Spleen (tissue), 11 donors: Measurements from ENCODE around the gene TMEM94. TPM values are rescaled to one million over a fixed set of nuclear protein-coding genes. Genes with fewer than 3 reads are reported as not detected.

Experiments
- DNase-seq: peaks from one replicate; pipeline ENCODE4 v3.0.0-alpha.2; 2020
- H3K27ac ChIP-seq, 8 donors: fragments of 200-600 bp; sonication (generic) in 7 of 8; 1 replicate in 4 of 8; 2 replicates in 4 of 8; pipeline versions ENCODE4 v1.5.0 to v1.8.0; 2016 to 2021; ENCODE audit warnings: inconsistent platforms in 4 of 8, mild to moderate bottlenecking in 4 of 8, moderate library complexity in 1 of 8
- H3K27me3 ChIP-seq, 7 donors: fragments of 200-600 bp; sonication (generic) in 6 of 7; replicated peaks in 1 of 7; 1 replicate in 4 of 7; 2 replicates in 3 of 7; pipeline versions ENCODE4 v1.5.0 to v1.8.0; 2016 to 2021; ENCODE audit warnings: inconsistent platforms in 3 of 7, mild to moderate bottlenecking in 1 of 7
- H3K36me3 ChIP-seq, 6 donors: fragments of 200-600 bp; sonication (generic) in 5 of 6; 1 replicate in 4 of 6; 2 replicates in 2 of 6; pipeline versions ENCODE4 v1.5.0 to v1.8.0; 2016 to 2021; ENCODE audit warnings: inconsistent platforms in 2 of 6
- H3K4me1 ChIP-seq, 6 donors: fragments of 200-600 bp; sonication (generic) in 5 of 6; 1 replicate in 3 of 6; 2 replicates in 3 of 6; pipeline versions ENCODE4 v1.5.0 to v1.8.0; 2016 to 2021; ENCODE audit warnings: inconsistent platforms in 3 of 6
- H3K4me3 ChIP-seq, 8 donors: fragments of 200-600 bp; sonication (generic) in 7 of 8; 1 replicate in 4 of 8; 2 replicates in 4 of 8; pipeline versions ENCODE4 v1.5.0 to v1.8.0; 2016 to 2021; ENCODE audit warnings: inconsistent platforms in 4 of 8, mild to moderate bottlenecking in 4 of 8, moderate library complexity in 2 of 8
- H3K9me3 ChIP-seq, 8 donors: fragments of 200-600 bp; sonication (generic) in 7 of 8; 1 replicate in 4 of 8; 2 replicates in 4 of 8; pipeline versions ENCODE4 v1.5.0 to v1.8.0; 2016 to 2021; ENCODE audit warnings: inconsistent platforms in 4 of 8
- CTCF ChIP-seq, 11 experiments: fragments of 200-600 bp in 7 of 11; fragments of 450-650 bp in 4 of 11; sonication (generic) in 4 of 11; IDR thresholded peaks in 8 of 11; conservative IDR thresholded peaks in 3 of 11; 1 replicate in 7 of 11; 2 replicates in 4 of 11; pipeline versions ENCODE4 v1.4.0 to v1.8.0; 2016 to 2021; ENCODE audit warnings: antibody characterized with exemption in 11 of 11, inconsistent platforms in 4 of 11, mild to moderate bottlenecking in 1 of 11
- POLR2A ChIP-seq, 3 donors: fragments of 450-650 bp; IDR thresholded peaks; one replicate each; pipeline ENCODE4 v1.5.1; 2017; ENCODE audit warnings: antibody characterized with exemption in 3 of 3, mild to moderate bottlenecking in 1 of 3
- POLR2AphosphoS5 ChIP-seq, 3 donors: sonication (generic); formaldehyde crosslinking; IDR thresholded peaks; one replicate each; pipeline ENCODE4 v1.5.1; 2017; ENCODE audit warnings: antibody characterized with exemption in 3 of 3
- WGBS, 5 donors: extraction: QIAGEN DNeasy Blood & Tissue Kit in 3 of 5; methylation state at CpG; one replicate each; pipeline versions ENCODE4 v1.1.5 to v1.1.7; 2013 to 2018; 5-methylcytosine and 5-hydroxymethylcytosine counted together
- intact Hi-C: fragments of 100-400 bp; cut with DNase I; formaldehyde crosslinking; loops from one replicate; pipeline ENCODE4 v1.15.0; 2023; ENCODE audit warnings: low total_unique reads
- polyA plus RNA-seq, 3 donors: library from polyadenylated mRNA; stranded (reverse); fragments of 200-250 nt; gene quantifications; one replicate each; pipeline ENCODE4 v1.2.1, GENCODE V29; 2013
- total RNA-seq, 7 donors: library from RNA; depleted of rRNA in 3 of 7; stranded (reverse); fragments of >200 nt in 3 of 7; fragmentation: NEBNext Ultra II Directional in 4 of 7; extraction: Animal tissue kit (Norgen Biotek cat#: 25700) in 4 of 7; gene quantifications; one replicate each; pipeline versions ENCODE4 v1.1.0 to v1.2.1, GENCODE V29; 2016 to 2021
- donor health status: healthy with polysubstance abuse.
- donor health status: DM: no; HTN: no; CAD: no; lungs with moderate emphysema.
- donor health status: DM: no; HTN: no; CAD: no.
- donor health status: Bipolar disorder and iron deficiency.
- donor health status: healthy.
- donor health status: DM: no; HTN: no; CAD: no.
- donor health status: DM: yes; HTN: yes; CAD: no.

The TMEM94 gene
- total and polyA plus RNA-seq, 10 donors = 24.8 to 101 (median 85.9) TPM

DNA sequence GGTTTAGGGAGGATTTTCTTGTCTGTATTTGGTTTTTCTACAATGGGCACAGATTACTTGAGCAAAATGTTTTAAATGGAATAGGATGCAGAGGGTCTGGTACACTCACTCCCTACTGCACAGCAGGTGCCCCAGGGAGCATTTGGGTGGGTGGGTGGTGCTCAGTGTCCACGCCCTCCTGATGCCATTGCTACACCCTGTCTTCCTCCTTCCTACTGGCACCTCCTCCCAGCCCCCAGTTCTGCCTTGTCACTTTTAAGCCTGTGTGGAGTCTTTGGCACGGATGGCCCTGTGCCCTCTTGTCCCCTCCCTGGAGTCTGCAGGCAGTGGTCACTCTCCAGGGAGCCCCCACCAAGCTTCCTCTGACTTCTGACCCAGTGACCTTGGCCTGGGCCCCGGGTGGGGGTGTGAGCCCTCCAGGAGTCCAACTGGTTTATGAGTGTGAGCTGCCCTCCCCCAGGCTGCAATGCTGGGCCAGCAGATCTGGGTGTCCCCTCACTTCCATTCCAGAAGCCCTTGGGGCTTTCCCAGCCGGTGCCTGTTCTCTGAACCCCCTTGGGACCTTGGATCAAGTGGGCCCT, 84.6 kb downstream of the TMEM94 start:
- WGBS, 5 donors = 48 to 58% (median 54%) methylated on average over 4 of the region's 4 CpGs
- TF ChIP-seq POLR2AphosphoS5 (IDR thresholded peaks at IDR 0.05) (peak in 2 of 3 donors; percentile 19 to 32), CTCF (IDR thresholded peaks at IDR 0.05 in 8 of 11, conservative IDR thresholded peaks at IDR 0.05 in 3 of 11) (no peak)
- H3K4me1 ChIP-seq = peaks cover 0 to 63% (median 39%) of the 10 kb centered on the region in 6 donors
- DNase-seq = no peak
- no peaks in the 10 kb centered on the region for H3K9me3 ChIP-seq
- intact Hi-C loops = no loop called here
- no peak overlapping the region for H3K4me3 ChIP-seq
- no peaks in the 10 kb centered on the region for H3K27me3 ChIP-seq
- peak overlapping the region in 5 of 8 donors; percentile 63 to 82 (median 69) for H3K27ac ChIP-seq
- H3K36me3 ChIP-seq = peaks cover 0 to 23% (median 0%) of the 10 kb centered on the region in 6 donors

GRCh38 chr17:75542229-75542628, 85.8 kb downstream of the TMEM94 start:
- H3K4me1 ChIP-seq = peaks cover 0 to 61% (median 42%) of the 10 kb centered on the region in 6 donors
- H3K4me3 ChIP-seq = no peak overlapping the region
- TF ChIP-seq CTCF (IDR thresholded peaks at IDR 0.05 in 8 of 11, conservative IDR thresholded peaks at IDR 0.05 in 3 of 11) (no peak), POLR2A (IDR thresholded peaks at IDR 0.05) (no peak), POLR2AphosphoS5 (IDR thresholded peaks at IDR 0.05) (peak; percentile 4 to 61 (median 49))
- no peak for DNase-seq
- H3K36me3 ChIP-seq = peaks cover 0 to 23% (median 0%) of the 10 kb centered on the region in 6 donors
- intact Hi-C loops = no loop called here
- peak overlapping the region; percentile 41 to 82 (median 74) for H3K27ac ChIP-seq
- WGBS, 5 donors = 66 to 89% (median 79%) methylated on average over 6 to 8 of the region's 8 CpGs
- H3K27me3 ChIP-seq = no peaks in the 10 kb centered on the region
- no peaks in the 10 kb centered on the region for H3K9me3 ChIP-seq

GRCh38 chr17:75542728-75543336, 86.4 kb downstream of the TMEM94 start:
- Histone ChIP-seq H3K27ac (peak overlapping the region; percentile 41 to 82 (median 74)), H3K9me3 (no peaks in the 10 kb centered on the region), H3K4me1 (peaks cover 0 to 61% (median 42%) of the 10 kb centered on the region in 6 donors), H3K36me3 (peaks cover 0 to 23% (median 0%) of the 10 kb centered on the region in 6 donors), H3K4me3 (no peak overlapping the region), H3K27me3 (no peaks in the 10 kb centered on the region)
- 74 to 81% (median 77%) methylated on average over 8 to 15 of the region's 15 CpGs for WGBS, 5 donors
- DNase-seq = no peak
- intact Hi-C loops = no loop called here
- TF ChIP-seq POLR2A (IDR thresholded peaks at IDR 0.05) (no peak), POLR2AphosphoS5 (IDR thresholded peaks at IDR 0.05) (peak; percentile 24 to 57 (median 48))

GRCh38 chr17:75544250-75544649, 87.8 kb downstream of the TMEM94 start:
- TF ChIP-seq CTCF (IDR thresholded peaks at IDR 0.05 in 8 of 11, conservative IDR thresholded peaks at IDR 0.05 in 3 of 11) (no peak), POLR2AphosphoS5 (IDR thresholded peaks at IDR 0.05) (no peak)
- H3K36me3 ChIP-seq = peaks cover 0 to 26% (median 0%) of the 10 kb centered on the region in 6 donors
- no peak for DNase-seq
- peak overlapping the region in 5 of 8 donors; percentile 69 to 82 (median 78) for H3K27ac ChIP-seq
- no peaks in the 10 kb centered on the region for H3K9me3 ChIP-seq
- intact Hi-C loops = no loop called here
- H3K4me1 ChIP-seq = peaks cover 0 to 67% (median 43%) of the 10 kb centered on the region in 6 donors
- H3K4me3 ChIP-seq = no peak overlapping the region
- no peaks in the 10 kb centered on the region for H3K27me3 ChIP-seq
- WGBS, 5 donors = 64 to 82% (median 68%) methylated on average over 7 to 8 of the region's 8 CpGs
